ENCODE measurements around the gene ZWILCH. TPM values are rescaled to one million over a fixed set of nuclear protein-coding genes. Genes with fewer than 3 reads are reported as not detected.

ZWILCH gene
- total and polyA plus RNA-seq, 9 of the 15 experiments (the other 6 are each of a cell fraction or from before 2014, with no cell fraction given) = 32.8 to 94.2 (median 52.1) TPM

- no peak for TF ChIP-seq ID3 (CRISPR knock-in tag; IDR thresholded peaks at IDR 0.05)
- no peak for TF ChIP-seq ID3 (tag; IDR thresholded peaks at IDR 0.05)
- TF ChIP-seq ZNF445 (CRISPR knock-in tag; IDR thresholded peaks at IDR 0.05; ENCODE audit: low read depth) = no peak
- no peak for TF ChIP-seq STAT5B (CRISPR knock-in tag; IDR thresholded peaks at IDR 0.05)
These were observed 3.3 kb downstream of the ZWILCH start (continued) for GRCh38 chr15:66508293-66508883.

GRCh38 chr15:66514586-66514985 lies 9.5 kb downstream of the ZWILCH start:
- ATAC-seq = no peak
- no peak overlapping the region for H3K9ac ChIP-seq (ENCODE audit: insufficient read depth in 1 of 2, low read depth in 2 of 2, low read length in 2 of 2)
- H3K27me3 ChIP-seq (ENCODE audit: control insufficient read depth in 2 of 2, insufficient read depth in 2 of 2, low read length in 2 of 2) = no peaks in the 10 kb centered on the region
- H2AFZ ChIP-seq (ENCODE audit: low read depth, low read length) = no peak overlapping the region
- in situ Hi-C loops (cut with MboI) (no loop called here), intact Hi-C loops (cut with micrococcal nuclease) (no loop called here)
- ChIA-PET POLR2A (interaction anchor here (1.4 kb wide), 1 partner anchor 9 kb away, joined by 6 read pairs; the partner anchor contains the start of gene ZWILCH), CTCF (ENCODE audit: low intra/inter-chr PET ratio) (no interaction called here)
- H3K27ac ChIP-seq (ENCODE audit: extremely low read depth, low read depth, low read length) = no peak overlapping the region
- H3K79me2 ChIP-seq (ENCODE audit: control insufficient read depth, insufficient read depth, low read length) = no peaks in the 10 kb centered on the region
- no peak overlapping the region for H3K4me3 ChIP-seq
- H4K20me1 ChIP-seq (replicated peaks; ENCODE audit: control insufficient read depth, insufficient read depth, low read length) = no peaks in the 10 kb centered on the region
- no peaks in the 10 kb centered on the region for H3K4me1 ChIP-seq (replicated peaks in 1 of 2; ENCODE audit: control insufficient read depth in 2 of 2, insufficient read depth in 2 of 2, low read length in 2 of 2)
- H3K9me1 ChIP-seq (ENCODE audit: control insufficient read depth, insufficient read depth, low read length) = no peaks in the 10 kb centered on the region
- no peak for DNase-seq (ENCODE audit: extremely low read depth in 1 of 4, low spot score in 3 of 4)
- no TSS peak for BruUV-seq (replicated peaks)
- FAIRE-seq = no peak
- peaks cover 58% of the 10 kb centered on the region for H3K36me3 ChIP-seq (ENCODE audit: control insufficient read depth, insufficient read depth, low read length)
- no peak overlapping the region for H3K4me2 ChIP-seq (ENCODE audit: insufficient read depth, low read length)
- 69% methylated on average over 3 of the region's 3 CpGs for WGBS (ENCODE audit: insufficient coverage, low coverage, missing lambda C conversion rate)
- no peaks in the 10 kb centered on the region for H3K9me3 ChIP-seq (replicated peaks; ENCODE audit: control insufficient read depth, insufficient read depth, low read depth, low read length)
- no peak for TF ChIP-seq ZNF280B (CRISPR knock-in tag; IDR thresholded peaks at IDR 0.05)
- no peak for TF ChIP-seq GABPA (tag; conservative IDR thresholded peaks at IDR 0.05; ENCODE audit: low read depth)
- TF ChIP-seq FOXA1 (IDR thresholded peaks at IDR 0.05; ENCODE audit: borderline replicate concordance) = no peak
- TF ChIP-seq RBM39 (optimal IDR thresholded peaks at IDR 0.05; ENCODE audit: low read depth, low read length) = no peak
- no peak for TF ChIP-seq PHB (CRISPR knock-in tag; IDR thresholded peaks at IDR 0.05)
- TF ChIP-seq ZNF655 (CRISPR knock-in tag; IDR thresholded peaks at IDR 0.05) = no peak
- TF ChIP-seq TFE3 (CRISPR knock-in tag; IDR thresholded peaks at IDR 0.05) = no peak
- TF ChIP-seq THAP12 (CRISPR knock-in tag; IDR thresholded peaks at IDR 0.05) = no peak
- no peak for TF ChIP-seq HLTF (IDR thresholded peaks at IDR 0.05)
- no peak for TF ChIP-seq ZFP36 (IDR thresholded peaks at IDR 0.05; ENCODE audit: low read depth, low read length, partially characterized antibody)
- TF ChIP-seq GATAD2B (IDR thresholded peaks at IDR 0.05; ENCODE audit: borderline replicate concordance) = no peak
